Liver (tissue), 9 donors: ENCODE data around the gene CPNE1. TPM values are rescaled to one million over a fixed set of nuclear protein-coding genes. Genes with fewer than 3 reads are reported as not detected.

Source experiments
- DNase-seq: peaks from one replicate; pipeline ENCODE4 v3.0.0-alpha.2; 2017; ENCODE audit warnings: low spot score
- H3K27ac ChIP-seq, 2 donors: one replicate each; pipeline ENCODE4 v1.7.0; 2013; ENCODE audit warnings: inconsistent platforms in 2 of 2, low read length in 2 of 2, control low read depth in 1 of 2, low read depth in 1 of 2, mild to moderate bottlenecking in 1 of 2
- H3K27me3 ChIP-seq, 4 donors: one replicate each; pipeline versions ENCODE4 v1.6.1 to v1.7.0; 2013; ENCODE audit warnings: low read length in 3 of 4, inconsistent platforms in 1 of 4, mild to moderate bottlenecking in 1 of 4, moderate library complexity in 1 of 4; ENCODE audit not compliant: control insufficient read depth in 4 of 4, insufficient read depth in 4 of 4
- H3K36me3 ChIP-seq, 4 donors: one replicate each; pipeline versions ENCODE4 v1.6.1 to v1.7.0; 2013; ENCODE audit warnings: low read length in 3 of 4, mild to moderate bottlenecking in 3 of 4, low read depth in 1 of 4, moderate library complexity in 1 of 4; ENCODE audit not compliant: control insufficient read depth in 4 of 4, insufficient read depth in 3 of 4
- H3K4me1 ChIP-seq, 4 donors: one replicate each; pipeline versions ENCODE4 v1.6.1 to v1.7.0; 2013; ENCODE audit warnings: low read length in 3 of 4, mild to moderate bottlenecking in 3 of 4, moderate library complexity in 1 of 4; ENCODE audit not compliant: control insufficient read depth in 4 of 4, insufficient read depth in 4 of 4
- H3K4me3 ChIP-seq, 3 donors: one replicate each; pipeline versions ENCODE4 v1.6.1 to v1.7.0; 2013; ENCODE audit warnings: low read length in 3 of 3, control low read depth in 1 of 3, low read depth in 1 of 3, mild to moderate bottlenecking in 1 of 3
- H3K9ac ChIP-seq, 2 donors: one replicate each; pipeline ENCODE4 v1.7.0; 2013; ENCODE audit warnings: low read length in 2 of 2, mild to moderate bottlenecking in 2 of 2, moderate library complexity in 2 of 2, control low read depth in 1 of 2, low read depth in 1 of 2
- H3K9me3 ChIP-seq, 4 donors: one replicate each; pipeline versions ENCODE4 v1.6.1 to v1.7.0; 2013; ENCODE audit warnings: low read length in 3 of 4; ENCODE audit not compliant: control insufficient read depth in 4 of 4
- ATF3 ChIP-seq: IDR thresholded peaks from 2 replicates; pipeline ENCODE4 v1.6.1; 2016; ENCODE audit warnings: antibody characterized with exemption
- CTCF ChIP-seq: fragments of 150-350 bp; IDR thresholded peaks from 2 replicates; pipeline ENCODE4 v1.5.1; 2017; ENCODE audit warnings: improper control_type of control experiment, low read depth, low read length; ENCODE audit not compliant: missing input control
- EGR1 ChIP-seq, 2 donors: IDR thresholded peaks; 2 replicates each; pipeline ENCODE4 v1.6.1; 2016 to 2018; ENCODE audit warnings: antibody characterized with exemption in 2 of 2, low read depth in 2 of 2
- GABPA ChIP-seq, 2 donors: IDR thresholded peaks in 1 of 2; conservative IDR thresholded peaks in 1 of 2; 2 replicates each; pipeline ENCODE4 v1.6.1; 2016; ENCODE audit warnings: antibody characterized with exemption in 2 of 2, mild to moderate bottlenecking in 1 of 2, moderate library complexity in 1 of 2
- HNF4A ChIP-seq, 2 donors: conservative IDR thresholded peaks; 2 replicates each; pipeline ENCODE4 v1.6.1; 2016; ENCODE audit warnings: antibody characterized with exemption in 2 of 2, mild to moderate bottlenecking in 2 of 2
- HNF4G ChIP-seq: IDR thresholded peaks from 2 replicates; pipeline ENCODE4 v1.6.1; 2016; ENCODE audit warnings: antibody characterized with exemption
- JUND ChIP-seq, 2 donors: IDR thresholded peaks; 2 replicates each; pipeline ENCODE4 v1.6.1; 2016; ENCODE audit warnings: antibody characterized with exemption in 2 of 2
- RAD21 ChIP-seq, 2 donors: IDR thresholded peaks; 2 replicates each; pipeline ENCODE4 v1.6.1; 2016; ENCODE audit warnings: antibody characterized with exemption in 2 of 2, mild to moderate bottlenecking in 2 of 2
- RXRA ChIP-seq, 2 donors: IDR thresholded peaks; 2 replicates each; pipeline ENCODE4 v1.6.1; 2017 to 2018; ENCODE audit warnings: antibody characterized with exemption in 2 of 2, mild to moderate bottlenecking in 1 of 2
- SP1 ChIP-seq: IDR thresholded peaks from 2 replicates; pipeline ENCODE4 v1.6.1; 2018; ENCODE audit warnings: antibody characterized with exemption, mild to moderate bottlenecking
- TAF1 ChIP-seq: conservative IDR thresholded peaks from 2 replicates; pipeline ENCODE4 v1.6.1; 2016; ENCODE audit warnings: antibody characterized with exemption, mild to moderate bottlenecking
- YY1 ChIP-seq: IDR thresholded peaks from 2 replicates; pipeline ENCODE4 v1.6.1; 2016; ENCODE audit warnings: antibody characterized with exemption, mild to moderate bottlenecking
- ZBTB33 ChIP-seq: IDR thresholded peaks from 2 replicates; pipeline ENCODE4 v1.6.1; 2016; ENCODE audit warnings: antibody characterized with exemption
- WGBS: extraction: QIAGEN DNeasy Blood & Tissue Kit; methylation state at CpG from one replicate; pipeline ENCODE4 v1.1.7; 2013; 5-methylcytosine and 5-hydroxymethylcytosine counted together
- polyA plus RNA-seq, 2 donors: library from polyadenylated mRNA; stranded (reverse) in 1 of 2; unstranded in 1 of 2; fragments of 200-250 nt in 1 of 2; fragments of >200 nt in 1 of 2; fragmentation: Nextera tagmentation in 1 of 2; extraction: Ambion mirVana in 1 of 2; gene quantifications; one replicate each; pipeline versions ENCODE4 v1.2.1 to v1.2.3, GENCODE V29; 2013 to 2015
- total RNA-seq, 2 donors: library from RNA; depleted of rRNA; stranded (reverse); fragments of >200 nt; gene quantifications; one replicate each; pipeline ENCODE4 v1.2.3, GENCODE V29; 2014
- donor health status: healthy.
- donor health status: healthy.
- donor health status: healthy.
- donor health status: healthy.
- donor health status: healthy.

Gene CPNE1
- total and polyA plus RNA-seq, 4 donors, result 25.5 to 55.4 (median 50.5) TPM

GRCh38 chr20:35711588-35712209 is 47.0 kb upstream of the CPNE1 start:
- Histone ChIP-seq H3K27ac (no peak overlapping the region), H3K36me3 (peaks cover 15 to 90% (median 85%) of the 10 kb centered on the region in 4 donors), H3K4me1 (no peaks in the 10 kb centered on the region), H3K27me3 (no peaks in the 10 kb centered on the region), H3K4me3 (no peak overlapping the region), H3K9me3 (no peaks in the 10 kb centered on the region), H3K9ac (no peak overlapping the region)
- DNase-seq, result no peak
- 85% methylated on average over 6 of the region's 6 CpGs for WGBS
- TF ChIP-seq SP1 (no peak), TAF1 (no peak), EGR1 (IDR thresholded peaks at IDR 0.05; ENCODE audit: low read depth in 2 of 2) (no peak), ZBTB33 (no peak), JUND (IDR thresholded peaks at IDR 0.05) (no peak), RAD21 (IDR thresholded peaks at IDR 0.05) (no peak), YY1 (no peak), ATF3 (no peak), GABPA (IDR thresholded peaks at IDR 0.05 in 1 of 2, conservative IDR thresholded peaks at IDR 0.05 in 1 of 2) (no peak), RXRA (IDR thresholded peaks at IDR 0.05) (no peak), HNF4A (conservative IDR thresholded peaks at IDR 0.05) (no peak)

- Histone ChIP-seq H3K27ac (no peak overlapping the region), H3K4me1 (no peaks in the 10 kb centered on the region), H3K9ac (no peak overlapping the region), H3K36me3 (peaks cover 17 to 89% (median 85%) of the 10 kb centered on the region in 4 donors), H3K27me3 (no peaks in the 10 kb centered on the region), H3K9me3 (no peaks in the 10 kb centered on the region), H3K4me3 (no peak overlapping the region)
- no peak for DNase-seq
- 83% methylated on average over 6 of the region's 6 CpGs for WGBS
- TF ChIP-seq ATF3, result no peak
These were observed 46.3 kb upstream of the CPNE1 start for GRCh38 chr20:35710884-35711587.

- TF ChIP-seq CTCF (no peak), ZBTB33 (no peak), HNF4G (no peak)
- Histone ChIP-seq H3K4me3 (no peak overlapping the region), H3K9ac (no peak overlapping the region)
These were observed 45.3 kb upstream of the CPNE1 start for GRCh38 chr20:35710039-35710438.

More at GRCh38 chr20:35710039-35710438, 45.3 kb upstream of the CPNE1 start:
- Histone ChIP-seq H3K27ac (no peak overlapping the region), H3K36me3 (peaks cover 19 to 88% (median 84%) of the 10 kb centered on the region in 4 donors), H3K27me3 (no peaks in the 10 kb centered on the region), H3K4me1 (no peaks in the 10 kb centered on the region), H3K9me3 (no peaks in the 10 kb centered on the region)
- DNase-seq, result no peak
